Natural killer cell (primary cell): ENCODE results near the gene FBN1. TPM values are rescaled to one million over a fixed set of nuclear protein-coding genes. Genes with fewer than 3 reads are reported as not detected.

Experiments
- ATAC-seq, 3 donors: fragments of 150-1000 bp in 2 of 3; fragments of 200-7000 bp in 1 of 3; cut with Tn5 transposase; 1 replicate in 1 of 3; 2 replicates in 2 of 3; pipeline ENCODE4 v1.10.0; 2021; ENCODE audit warnings: mild to moderate bottlenecking in 2 of 3, moderate library complexity in 2 of 3
- DNase-seq, 2 donors: peaks; one replicate each; pipeline versions ENCODE4 v3.0.0 to v3.0.0-alpha.2; 2013 to 2021; ENCODE audit warnings: mixed read lengths in 1 of 2
- H3K27ac ChIP-seq: one replicate; pipeline ENCODE4 v1.5.1; 2013; ENCODE audit warnings: mild to moderate bottlenecking, low read length
- H3K27me3 ChIP-seq: one replicate; pipeline ENCODE4 v1.6.1; 2013; ENCODE audit warnings: low read length; ENCODE audit not compliant: control insufficient read depth, insufficient read depth
- H3K36me3 ChIP-seq: one replicate; pipeline ENCODE4 v1.6.1; 2013; ENCODE audit warnings: low read length; ENCODE audit not compliant: control insufficient read depth, insufficient read depth
- H3K4me1 ChIP-seq: one replicate; pipeline ENCODE4 v1.6.1; 2013; ENCODE audit warnings: low read length; ENCODE audit not compliant: control insufficient read depth, insufficient read depth
- H3K4me3 ChIP-seq: one replicate; pipeline ENCODE4 v1.5.1; 2013; ENCODE audit warnings: low read length
- H3K9me3 ChIP-seq: one replicate; pipeline ENCODE4 v1.6.1; 2013; ENCODE audit warnings: low read length; ENCODE audit not compliant: control insufficient read depth, insufficient read depth
- H3K27ac Mint-ChIP-seq, 2 donors: one replicate each; pipeline ENCODE4 v1.8.0; 2022; ENCODE audit warnings: mild to moderate bottlenecking in 2 of 2, mixed read lengths in 2 of 2, moderate library complexity in 1 of 2
- H3K27me3 Mint-ChIP-seq, 2 donors: one replicate each; pipeline ENCODE4 v1.8.0; 2022; ENCODE audit warnings: low read depth in 2 of 2, mixed read lengths in 2 of 2
- H3K36me3 Mint-ChIP-seq: one replicate; pipeline ENCODE4 v1.8.0; 2022; ENCODE audit warnings: mixed read lengths
- H3K4me1 Mint-ChIP-seq, 2 donors: one replicate each; pipeline ENCODE4 v1.8.0; 2022; ENCODE audit warnings: mixed read lengths in 2 of 2
- H3K4me3 Mint-ChIP-seq: one replicate; pipeline ENCODE4 v1.8.0; 2022; ENCODE audit warnings: mild to moderate bottlenecking, moderate library complexity, mixed read lengths
- H3K9me3 Mint-ChIP-seq, 2 donors: one replicate each; pipeline ENCODE4 v1.8.0; 2022; ENCODE audit warnings: mixed read lengths in 2 of 2
- CTCF ChIP-seq: fragments of 200-600 bp; IDR thresholded peaks from one replicate; pipeline ENCODE4 v1.8.0; 2022; ENCODE audit warnings: antibody characterized with exemption
- WGBS: methylation state at CpG from one replicate; pipeline ENCODE4 v1.1.7; 2013; ENCODE audit warnings: missing lambda C conversion rate; ENCODE audit not compliant: insufficient coverage; 5-methylcytosine and 5-hydroxymethylcytosine counted together
- intact Hi-C: fragments of 100-400 bp; cut with micrococcal nuclease; formaldehyde crosslinking; loops from one replicate; pipeline ENCODE4 v1.14.2; 2022
- total RNA-seq, 4 donors: library from RNA; stranded (reverse); fragments of 120-200 nt in 1 of 4; gene quantifications; one replicate each; pipeline versions ENCODE4 v1.2.3 to v1.2.4, GENCODE V29; 2013 to 2022

Gene FBN1
- total RNA-seq, 3 donors from 2014 or later (not counting 1 experiment from before 2014, with no cell fraction given): 0.33 to 0.54 (median 0.33) TPM

GRCh38 chr15:48418343-48418742, 227.2 kb downstream of the FBN1 start:
- H3K4me3 ChIP-seq: no peak overlapping the region
- no peaks in the 10 kb centered on the region for H3K27me3 ChIP-seq
- no peaks in the 10 kb centered on the region for H3K4me1 ChIP-seq
- no peaks in the 10 kb centered on the region for H3K4me1 Mint-ChIP-seq
- H3K4me3 Mint-ChIP-seq: no peak overlapping the region
- H3K9me3 ChIP-seq: no peaks in the 10 kb centered on the region
- no peak overlapping the region for H3K27ac ChIP-seq
- H3K27ac Mint-ChIP-seq: no peak overlapping the region
- H3K9me3 Mint-ChIP-seq: no peaks in the 10 kb centered on the region
- TF ChIP-seq CTCF: no peak
- 70% methylated on average over 3 of the region's 3 CpGs for WGBS
- ATAC-seq (no peak), DNase-seq (no peak)
- intact Hi-C loops: no loop called here
- H3K36me3 Mint-ChIP-seq: no peaks in the 10 kb centered on the region
- no peaks in the 10 kb centered on the region for H3K36me3 ChIP-seq
- H3K27me3 Mint-ChIP-seq: no peaks in the 10 kb centered on the region

- Histone ChIP-seq H3K4me1 (no peaks in the 10 kb centered on the region), H3K4me3 (no peak overlapping the region), H3K27ac (no peak overlapping the region), H3K27me3 (no peaks in the 10 kb centered on the region), H3K36me3 (no peaks in the 10 kb centered on the region), H3K9me3 (no peaks in the 10 kb centered on the region)
- Mint-ChIP-seq H3K9me3 (no peaks in the 10 kb centered on the region), H3K27ac (no peak overlapping the region), H3K27me3 (no peaks in the 10 kb centered on the region), H3K36me3 (no peaks in the 10 kb centered on the region), H3K4me3 (no peak overlapping the region), H3K4me1 (no peaks in the 10 kb centered on the region)
- ATAC-seq (no peak), DNase-seq (no peak)
- 56% methylated on average over 1 of the region's 3 CpGs for WGBS
- intact Hi-C loops: no loop called here
- TF ChIP-seq CTCF: no peak
Measured at GRCh38 chr15:48416301-48416700, 229.2 kb downstream of the FBN1 start.

GRCh38 chr15:48415036-48415886, 230.2 kb downstream of the FBN1 start:
- no peaks in the 10 kb centered on the region for H3K27me3 ChIP-seq
- H3K9me3 Mint-ChIP-seq: no peaks in the 10 kb centered on the region
- 91% methylated on average over 13 of the region's 15 CpGs for WGBS
- ATAC-seq: no peak
- DNase-seq: no peak
- H3K36me3 ChIP-seq: no peaks in the 10 kb centered on the region
- H3K4me1 Mint-ChIP-seq: no peaks in the 10 kb centered on the region
- H3K9me3 ChIP-seq: no peaks in the 10 kb centered on the region
- no peak overlapping the region for H3K27ac Mint-ChIP-seq
- H3K27ac ChIP-seq: no peak overlapping the region
- intact Hi-C loops: no loop called here
- no peaks in the 10 kb centered on the region for H3K36me3 Mint-ChIP-seq
- TF ChIP-seq CTCF: no peak
- no peaks in the 10 kb centered on the region for H3K4me1 ChIP-seq
- no peak overlapping the region for H3K4me3 ChIP-seq
- no peak overlapping the region for H3K4me3 Mint-ChIP-seq
- no peaks in the 10 kb centered on the region for H3K27me3 Mint-ChIP-seq

GRCh38 chr15:48414015-48414414, 231.5 kb downstream of the FBN1 start:
- Histone ChIP-seq H3K4me1 (no peaks in the 10 kb centered on the region), H3K27ac (no peak overlapping the region), H3K9me3 (no peaks in the 10 kb centered on the region), H3K4me3 (no peak overlapping the region), H3K27me3 (no peaks in the 10 kb centered on the region), H3K36me3 (no peaks in the 10 kb centered on the region)
- WGBS: no CpG with 5 or more reads among the region's 3 CpGs
- Mint-ChIP-seq H3K9me3 (no peaks in the 10 kb centered on the region), H3K36me3 (no peaks in the 10 kb centered on the region), H3K27me3 (no peaks in the 10 kb centered on the region), H3K4me3 (no peak overlapping the region), H3K27ac (no peak overlapping the region), H3K4me1 (no peaks in the 10 kb centered on the region)
- no peak for TF ChIP-seq CTCF
- DNase-seq (no peak), ATAC-seq (no peak)
- intact Hi-C loops: no loop called here
